Stimulated activated CD4-positive, alpha-beta T cell treated with anti-CD3 and anti-CD28 coated beads, TNF-alpha, amount 100 ng/mL, for 48 hours (primary cell): ENCODE results near the gene DDX47.
"Not testable (repeated sequence)": the region's sequence is repeated elsewhere in the genome, so short reads cannot be mapped to it uniquely, and the experiment has no call there.

Experiments used
- DNase-seq, 3 donors: peaks; one replicate each; pipeline ENCODE4 v3.0.0-alpha.2; 2020; ENCODE audit warnings: low read depth in 3 of 3

DDX47 gene

DNA sequence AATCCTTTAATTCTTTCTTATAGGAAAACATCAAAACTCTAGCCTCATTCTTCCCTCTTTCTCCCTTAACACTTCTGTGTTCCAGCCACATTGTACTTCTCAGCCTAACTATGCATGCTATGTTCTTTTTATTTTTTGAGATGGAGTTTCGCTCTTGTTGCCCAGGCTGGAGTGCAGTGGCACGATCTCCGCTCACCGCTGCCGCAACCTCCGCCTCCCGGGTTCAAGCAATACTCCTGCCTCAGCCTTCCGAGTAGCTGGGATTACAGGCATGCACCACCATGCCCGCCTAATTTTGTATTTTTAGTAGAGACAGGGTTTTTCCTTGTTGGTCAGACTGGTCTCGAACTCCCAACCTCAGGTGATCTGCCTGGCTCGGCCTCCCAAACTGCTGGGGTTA lies 7.2 kb downstream of the DDX47 start:
- DNase-seq, result not testable (repeated sequence)

DNA sequence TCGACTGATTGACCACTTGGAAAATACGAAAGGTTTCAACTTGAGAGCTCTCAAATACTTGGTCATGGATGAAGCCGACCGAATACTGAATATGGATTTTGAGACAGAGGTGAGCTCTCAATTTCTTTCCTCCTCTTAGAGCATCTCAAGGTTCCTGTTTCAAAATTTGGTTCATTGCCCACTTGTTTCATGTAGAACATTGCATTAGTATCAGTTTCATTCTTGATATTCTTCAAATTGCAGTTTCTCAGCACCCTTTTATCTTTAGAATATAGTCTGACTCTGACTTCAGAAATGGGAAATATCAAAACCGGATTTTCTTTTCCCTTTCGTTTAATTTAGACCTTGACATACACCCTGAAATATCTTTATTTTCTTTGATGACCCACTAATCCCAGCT lies 8.8 kb downstream of the DDX47 start:
- DNase-seq, result no peak

DNA sequence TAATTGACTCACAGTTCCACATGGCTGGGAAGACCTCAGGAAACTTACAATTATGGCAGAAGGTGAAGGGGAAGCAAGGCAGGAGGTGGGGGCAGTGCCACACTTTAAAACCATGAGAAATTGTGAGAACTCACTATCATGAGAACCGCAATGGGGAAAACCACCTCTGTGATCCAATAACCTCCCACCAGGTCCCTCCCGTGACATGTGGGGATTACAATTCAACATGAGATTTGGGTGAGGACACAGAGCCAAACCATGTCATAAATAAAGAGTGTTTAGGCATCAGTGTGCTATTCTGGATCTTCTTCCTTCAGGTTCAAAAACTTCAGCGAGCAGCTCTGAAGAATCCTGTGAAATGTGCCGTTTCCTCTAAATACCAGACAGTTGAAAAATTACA lies 9.7 kb downstream of the DDX47 start:
- DNase-seq, result no peak

DNA sequence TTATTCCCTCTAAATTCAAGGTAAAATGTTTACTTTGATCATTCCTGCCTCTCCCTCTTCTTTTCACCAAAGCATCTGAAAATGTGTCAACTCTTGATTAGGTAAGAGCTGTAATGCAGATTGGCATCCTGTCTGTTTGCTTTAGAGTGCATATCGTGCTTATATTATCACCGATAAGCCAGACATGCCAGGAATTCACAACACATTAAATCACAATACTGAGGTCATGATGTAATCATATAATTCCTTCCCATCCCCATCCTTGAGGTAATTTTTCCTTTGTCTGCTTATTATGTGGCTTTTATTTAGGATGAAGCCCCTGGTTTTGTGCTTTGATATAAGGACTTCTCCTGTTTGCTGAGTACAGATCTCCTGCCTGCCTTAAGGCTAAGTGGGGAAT lies 10.2 kb downstream of the DDX47 start:
- no peak for DNase-seq

DNA sequence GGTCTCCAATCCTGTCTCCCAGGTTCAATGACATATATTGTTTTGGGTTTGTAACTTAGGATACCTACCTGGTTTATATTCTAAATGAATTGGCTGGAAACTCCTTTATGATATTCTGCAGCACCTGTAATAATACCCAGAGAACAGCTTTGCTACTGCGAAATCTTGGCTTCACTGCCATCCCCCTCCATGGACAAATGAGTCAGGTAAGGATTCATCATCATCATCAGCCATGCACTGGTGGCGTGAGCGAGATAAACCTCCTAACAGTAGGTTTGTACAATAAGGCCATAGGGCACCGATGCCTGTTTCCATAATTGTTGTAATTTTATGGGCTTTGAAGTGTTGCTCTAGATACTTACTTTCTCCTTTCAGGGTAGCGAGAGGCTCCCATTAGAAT lies 10.7 kb downstream of the DDX47 start:
- no peak for DNase-seq

DNA sequence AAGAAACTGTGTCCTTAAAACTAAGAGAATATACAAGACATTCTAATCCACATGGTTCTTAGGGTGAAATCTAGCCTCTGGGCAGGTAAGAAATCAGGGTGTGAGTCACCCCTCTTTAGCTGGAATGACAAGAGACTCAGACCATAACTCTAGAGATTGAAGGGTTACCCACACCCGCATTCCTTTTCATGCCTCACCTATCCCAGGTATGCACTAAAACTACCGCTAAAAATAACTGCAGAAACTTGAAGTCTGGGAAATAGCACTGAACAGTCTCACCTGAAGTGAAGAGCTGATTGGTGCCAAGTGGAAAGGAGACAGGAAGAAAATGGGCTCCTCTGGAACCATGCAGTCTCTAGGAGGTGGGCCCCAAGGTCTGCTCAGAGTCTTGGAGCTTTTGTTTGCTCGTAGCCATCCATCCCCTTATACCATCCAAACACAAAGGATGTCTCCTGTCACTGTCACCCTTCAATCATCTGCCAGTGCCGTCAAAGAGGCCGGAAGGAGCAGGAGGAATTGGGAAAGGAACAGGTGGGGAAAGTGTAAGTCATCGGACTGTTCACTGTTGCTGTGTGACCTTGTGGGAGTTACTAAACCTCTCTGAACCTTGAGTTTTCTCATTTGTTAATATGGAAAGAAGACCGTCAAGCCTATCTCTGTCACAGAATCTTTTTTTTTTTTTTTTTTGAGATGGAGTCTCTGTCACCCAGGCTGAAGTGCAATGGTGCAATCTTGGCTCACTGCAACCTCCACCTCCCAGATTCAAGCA lies 22.4 kb downstream of the DDX47 start:
- no peak for DNase-seq

DNA sequence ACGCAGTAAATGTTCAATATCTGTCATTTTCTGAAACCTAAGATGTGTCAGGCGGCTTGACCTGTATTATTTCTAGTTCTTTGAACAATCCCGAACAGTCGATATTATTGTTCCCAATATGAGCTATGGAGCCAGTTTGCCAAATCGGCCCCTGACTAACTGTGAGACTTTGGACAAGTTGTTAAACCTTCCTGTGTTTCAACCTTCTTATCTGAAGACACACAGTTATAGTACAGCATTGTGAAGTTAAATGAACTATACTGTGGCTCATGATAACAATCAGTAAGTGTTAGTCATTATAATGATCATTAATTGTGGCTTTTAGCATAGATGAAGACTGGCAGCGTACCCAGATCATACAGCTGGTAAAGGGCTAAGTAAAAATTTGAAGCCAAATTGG lies 23.4 kb downstream of the DDX47 start:
- no peak for DNase-seq

DNA sequence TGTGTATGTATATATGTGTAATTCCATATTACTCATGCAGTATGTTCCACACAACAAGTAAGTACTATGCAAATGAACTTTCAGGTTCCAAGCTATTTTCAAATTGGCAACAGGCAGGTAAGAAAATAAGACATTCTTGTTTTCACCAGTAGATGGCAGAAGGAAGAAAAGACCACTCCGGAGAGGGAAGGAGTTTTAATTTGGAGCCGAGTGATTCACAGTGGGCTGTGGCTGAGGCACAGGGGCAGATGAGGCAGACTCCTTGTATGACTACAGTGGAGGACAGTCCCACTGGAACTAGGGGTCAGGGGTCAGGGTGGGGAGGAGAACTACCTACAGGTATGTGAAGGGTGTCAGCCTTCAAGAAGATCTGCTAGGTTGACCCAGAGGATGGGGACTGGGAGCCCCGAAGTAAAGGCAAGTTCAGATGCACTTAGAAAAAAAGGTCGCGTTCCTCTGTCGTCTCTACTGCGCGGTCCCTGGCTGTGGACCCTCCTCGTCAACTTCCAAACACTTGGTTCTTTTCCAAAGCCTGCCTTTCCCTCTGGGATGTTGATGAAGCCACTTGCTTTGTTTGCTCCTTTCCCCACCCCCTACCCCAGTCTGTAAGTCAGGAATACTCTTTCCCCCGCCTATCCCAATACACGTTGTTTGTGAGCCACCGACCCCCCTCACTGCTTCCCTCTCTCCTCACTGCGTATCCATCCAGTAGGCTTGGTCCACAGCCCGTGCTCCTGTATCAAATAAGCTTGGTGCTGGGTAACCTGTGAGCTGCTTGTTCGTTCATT lies 24.1 kb downstream of the DDX47 start:
- peak; percentile 18 to 53 (median 41) for DNase-seq

DNA sequence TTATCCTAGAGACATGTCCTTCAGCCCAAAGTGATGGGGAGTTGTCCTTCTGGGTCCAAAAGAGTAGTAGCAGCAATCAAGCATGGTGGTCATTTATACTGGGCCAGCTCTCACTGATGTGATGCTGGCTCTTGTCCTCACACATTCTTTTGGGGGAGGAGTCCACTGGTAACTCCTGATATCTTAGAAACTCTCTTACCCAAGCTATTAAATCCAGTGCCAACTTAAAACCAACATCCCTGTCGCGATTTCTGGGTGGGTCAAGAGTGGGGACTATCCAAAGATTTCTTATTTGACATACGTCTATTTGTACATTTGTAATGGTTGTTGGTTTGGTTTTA lies 24.6 kb downstream of the DDX47 start:
- no peak for DNase-seq

DNA sequence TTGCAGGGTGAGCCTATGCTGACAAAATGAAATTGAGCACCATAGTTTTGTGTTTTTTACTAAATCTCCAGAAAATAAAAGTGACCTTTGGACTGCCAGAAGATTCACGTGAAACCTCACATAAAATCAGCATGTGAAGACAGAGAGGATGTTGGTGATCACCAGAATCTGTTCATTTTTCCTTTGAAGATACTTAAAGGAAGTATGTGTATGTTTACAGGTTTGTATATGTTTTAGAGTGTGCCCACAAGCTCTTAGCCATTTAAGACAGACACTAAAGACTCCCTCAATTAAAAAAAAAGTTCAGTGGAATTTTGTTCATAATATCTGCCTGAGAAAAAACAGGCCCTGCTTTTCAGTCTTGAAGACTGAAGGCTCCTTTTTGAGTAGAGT lies 25.9 kb downstream of the DDX47 start:
- DNase-seq, result no peak

DNA sequence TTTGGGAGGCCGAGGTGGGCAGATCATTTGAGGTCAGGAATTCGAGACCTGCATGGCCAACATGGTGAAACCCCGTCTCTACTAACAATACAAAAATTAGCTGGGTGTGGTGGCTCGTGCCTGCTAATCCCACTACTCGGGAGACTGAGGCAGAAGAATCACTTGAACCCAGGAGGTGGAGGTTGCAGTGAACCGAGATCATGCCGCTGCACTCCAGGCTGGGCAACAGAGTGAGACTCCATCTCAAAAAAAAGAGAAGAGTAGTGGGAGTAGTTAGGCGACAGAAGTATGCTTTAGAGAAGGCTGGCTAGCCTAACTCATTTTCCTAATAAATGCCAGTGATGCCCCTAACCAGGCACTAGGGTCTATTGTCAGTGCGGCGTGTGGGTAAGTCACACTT lies 26.3 kb downstream of the DDX47 start:
- DNase-seq, result not testable (repeated sequence)

DNA sequence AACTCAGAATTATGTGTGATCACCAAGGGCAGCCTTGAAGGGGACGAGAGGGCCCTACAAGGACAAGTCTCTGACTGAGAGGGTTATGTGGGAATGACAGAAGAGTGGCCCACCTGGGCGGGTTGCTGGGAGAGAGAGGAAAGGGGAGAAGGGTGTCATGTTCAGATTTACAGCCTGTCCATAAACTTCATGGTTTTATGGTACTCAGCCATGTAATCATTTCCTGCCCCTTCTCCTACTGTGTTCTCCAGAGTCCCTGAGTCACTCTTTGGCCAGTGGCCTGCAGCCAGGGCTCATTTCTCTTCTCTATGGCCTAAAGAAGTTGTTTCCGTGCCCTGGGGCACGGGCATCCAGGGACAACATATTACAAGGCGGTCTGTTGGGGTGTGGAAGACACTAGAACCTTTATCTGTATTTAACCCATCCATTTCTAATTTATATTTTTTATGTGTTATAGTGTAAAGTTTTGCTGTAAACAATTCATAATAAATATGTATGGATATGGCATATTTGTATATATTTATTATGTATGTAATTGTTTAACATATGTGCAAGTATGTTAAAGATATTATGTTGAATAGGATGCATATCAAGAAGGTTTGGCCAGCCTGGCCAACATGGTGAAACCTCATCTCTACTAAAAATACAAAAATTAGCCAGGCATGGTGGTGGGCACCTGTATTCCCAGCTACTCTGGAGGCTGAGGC lies 26.9 kb downstream of the DDX47 start:
- no peak for DNase-seq

DNA sequence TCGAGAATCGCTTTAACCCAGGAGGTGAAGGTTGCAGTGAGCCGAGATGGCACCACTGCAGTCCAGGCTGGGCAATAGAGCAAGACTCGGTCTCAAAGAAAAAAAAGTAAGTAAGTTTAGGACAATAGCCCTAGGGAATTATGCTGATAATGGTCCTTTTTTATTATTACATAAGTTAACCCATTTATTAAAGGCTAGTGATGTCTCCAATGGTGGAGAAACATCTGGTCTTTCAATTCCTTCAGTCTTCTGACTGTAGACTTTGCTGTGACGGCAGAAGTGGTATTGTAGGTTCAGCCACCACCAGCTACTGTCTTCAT lies 27.4 kb downstream of the DDX47 start:
- no peak for DNase-seq

DNA sequence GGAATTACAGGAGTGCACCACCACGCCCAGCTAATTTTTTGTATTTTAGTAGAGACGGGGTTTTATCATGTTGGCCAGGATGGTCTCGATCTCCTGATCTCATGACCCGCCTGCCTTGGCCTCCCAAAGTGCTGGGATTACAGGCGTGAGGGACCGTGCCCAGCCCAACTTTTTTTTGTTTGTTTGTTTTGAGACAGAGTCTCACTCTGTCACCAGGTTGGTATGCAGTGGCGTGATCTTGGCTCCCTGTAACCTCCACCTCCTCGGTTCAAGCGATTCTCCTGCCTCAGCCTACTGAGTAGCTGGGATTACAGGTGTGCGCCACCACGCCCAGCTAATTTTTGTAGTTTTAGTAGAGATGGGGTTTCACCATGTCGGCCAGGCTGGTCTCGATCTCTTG lies 28.3 kb downstream of the DDX47 start:
- DNase-seq, result not testable (repeated sequence)

DNA sequence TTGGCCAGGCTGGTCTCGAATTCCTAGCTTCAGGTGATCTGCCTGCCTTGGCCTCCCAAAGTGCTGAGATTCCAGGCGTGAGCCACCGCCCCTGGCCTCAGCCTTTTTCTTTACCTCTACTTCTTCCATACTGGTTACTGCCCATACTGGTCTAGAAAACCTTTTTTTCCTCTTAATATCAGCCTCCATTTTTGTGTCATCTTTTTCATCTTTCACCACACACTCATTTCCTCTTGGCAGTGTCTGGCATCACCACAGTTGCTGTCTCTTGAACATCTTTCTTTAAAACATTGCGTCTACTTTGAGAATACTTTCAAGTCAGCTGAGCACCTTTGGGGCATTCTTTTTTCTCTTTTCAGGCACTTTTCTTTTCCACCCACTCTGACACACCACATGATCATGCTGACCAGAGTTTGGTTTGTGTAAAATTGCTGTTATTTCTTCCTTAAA lies 32.7 kb downstream of the DDX47 start:
- no peak for DNase-seq

DNA sequence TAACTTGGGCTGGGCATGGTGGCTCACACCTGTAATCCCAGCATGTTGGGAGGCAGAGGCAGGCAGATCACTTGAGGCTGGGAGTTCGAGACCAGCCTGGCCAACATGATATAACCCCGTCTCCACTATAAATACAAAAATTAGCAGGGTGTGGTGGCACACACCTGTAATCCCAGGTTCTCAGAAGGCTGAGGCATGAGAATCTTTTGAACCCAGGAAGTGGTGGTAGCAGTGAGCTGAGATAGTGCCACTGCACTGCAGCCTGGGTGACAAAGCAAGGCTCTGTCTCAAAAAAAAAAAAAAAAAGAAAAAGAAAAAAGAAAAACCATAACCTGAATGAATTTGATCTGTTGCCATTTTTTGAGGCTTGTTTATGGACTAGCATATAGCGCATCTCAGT lies 33.6 kb downstream of the DDX47 start:
- DNase-seq, result not testable (repeated sequence)

DNA sequence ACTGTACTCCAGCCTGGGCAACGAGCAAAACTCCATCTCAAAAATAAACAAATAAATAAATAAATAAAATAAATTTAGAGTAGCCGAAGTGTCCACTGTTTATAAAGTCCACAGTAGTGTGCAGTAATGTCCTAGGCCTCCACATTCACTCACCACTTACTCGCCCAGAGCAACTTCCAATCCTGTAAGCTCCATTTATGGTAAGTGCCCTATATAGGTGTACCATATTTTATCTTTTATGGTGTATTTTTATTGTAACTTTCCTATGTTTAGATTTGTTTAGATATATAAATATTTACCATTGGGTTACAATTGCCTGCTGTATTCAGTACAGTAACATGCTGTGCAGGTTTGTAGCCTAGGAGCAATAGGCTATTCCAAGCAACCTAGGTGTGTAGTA lies 40.3 kb downstream of the DDX47 start:
- no peak for DNase-seq

DNA sequence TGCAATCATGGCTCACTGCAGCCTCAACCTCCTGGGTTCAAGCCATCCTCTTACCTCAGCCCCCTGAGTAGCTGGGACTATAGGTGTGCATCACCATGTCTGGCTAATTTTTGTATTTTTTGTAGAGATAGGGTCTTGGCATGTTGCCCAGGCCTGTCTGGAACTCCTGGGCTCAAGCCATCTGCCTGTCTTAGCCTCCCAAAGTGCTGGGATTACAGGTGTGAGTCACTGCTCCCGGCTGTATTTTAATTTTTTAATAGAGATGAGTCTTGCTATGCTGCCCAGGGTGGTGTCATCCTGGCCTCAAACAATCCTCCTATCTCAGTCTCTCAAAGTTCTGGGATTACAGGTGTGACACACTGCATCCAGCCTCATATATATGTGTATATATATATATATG lies 46.5 kb downstream of the DDX47 start:
- no peak for DNase-seq

DNA sequence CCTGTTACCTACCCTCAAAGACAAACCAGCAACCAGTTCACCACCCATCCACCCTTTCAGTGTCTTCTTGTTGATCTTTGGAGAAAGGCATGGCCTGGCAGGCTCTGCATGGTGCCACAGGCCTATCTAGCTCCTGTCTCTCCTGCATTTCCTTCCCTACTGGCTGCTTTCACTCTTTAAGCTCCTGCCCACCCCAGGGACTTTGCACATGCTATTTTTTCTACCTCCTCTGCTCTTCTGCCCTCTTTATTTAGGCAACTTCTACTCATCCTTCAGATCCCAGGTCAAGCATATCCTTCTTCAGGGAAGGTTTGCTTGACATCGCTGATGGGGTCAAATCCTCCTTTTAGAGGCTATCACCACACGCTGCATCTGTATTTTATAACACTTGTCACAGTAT lies 51.1 kb downstream of the DDX47 start:
- DNase-seq, result no peak

DNA sequence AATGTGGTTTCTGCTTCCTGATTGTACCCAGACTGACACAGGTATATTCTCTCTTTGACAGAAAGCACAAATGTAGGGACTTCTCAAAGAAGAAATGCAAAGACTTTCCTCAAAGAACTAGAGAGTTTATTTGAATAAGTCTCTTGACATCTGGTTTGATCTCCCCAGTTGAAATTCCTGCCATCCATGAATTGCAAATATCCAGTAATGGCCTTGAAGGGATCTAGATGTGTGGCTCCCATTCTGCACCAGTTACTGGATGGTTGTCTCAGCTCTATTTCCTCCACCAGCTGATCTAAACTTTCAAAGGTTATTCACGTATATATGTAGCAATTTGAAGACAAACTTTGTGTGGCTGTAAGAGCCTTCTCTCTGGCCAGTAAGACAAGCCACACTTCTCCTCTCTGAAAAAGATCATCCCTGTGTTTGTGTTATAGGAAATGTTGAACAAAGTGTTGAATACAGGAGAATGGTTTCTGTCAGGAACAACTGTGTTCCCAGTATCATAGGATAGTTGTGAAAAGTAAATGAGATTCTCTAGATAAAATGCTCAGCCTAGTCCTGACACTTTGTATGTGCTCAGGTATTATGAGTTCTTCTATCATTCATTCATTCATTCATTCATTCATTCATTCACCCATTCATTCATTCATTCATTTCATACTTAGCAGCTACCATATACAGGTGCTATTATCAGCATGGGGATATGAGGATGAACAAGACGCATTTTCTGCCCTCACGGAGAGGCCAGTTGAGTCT lies 55.5 kb downstream of the DDX47 start:
- no peak for DNase-seq

DNA sequence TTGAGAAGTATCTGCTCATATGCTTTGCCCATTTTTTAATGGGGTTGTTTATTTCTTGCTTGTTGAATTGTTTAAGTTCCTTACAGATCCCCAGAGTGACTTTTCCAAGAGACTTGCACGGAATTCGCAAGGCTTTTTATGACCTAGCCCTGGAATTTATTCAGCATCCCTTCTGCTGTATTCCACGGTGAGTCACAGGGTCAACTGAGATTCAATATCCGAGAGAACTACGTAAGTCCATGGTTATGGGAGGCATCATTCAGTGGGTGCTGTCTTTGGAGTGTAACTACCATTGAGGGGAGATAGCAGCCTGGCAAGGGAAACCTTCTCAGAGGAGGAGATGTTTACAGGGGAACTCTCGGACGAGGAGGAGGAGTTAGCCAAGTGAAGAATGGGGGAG lies 57.3 kb downstream of the DDX47 start:
- DNase-seq, result no peak

DNA sequence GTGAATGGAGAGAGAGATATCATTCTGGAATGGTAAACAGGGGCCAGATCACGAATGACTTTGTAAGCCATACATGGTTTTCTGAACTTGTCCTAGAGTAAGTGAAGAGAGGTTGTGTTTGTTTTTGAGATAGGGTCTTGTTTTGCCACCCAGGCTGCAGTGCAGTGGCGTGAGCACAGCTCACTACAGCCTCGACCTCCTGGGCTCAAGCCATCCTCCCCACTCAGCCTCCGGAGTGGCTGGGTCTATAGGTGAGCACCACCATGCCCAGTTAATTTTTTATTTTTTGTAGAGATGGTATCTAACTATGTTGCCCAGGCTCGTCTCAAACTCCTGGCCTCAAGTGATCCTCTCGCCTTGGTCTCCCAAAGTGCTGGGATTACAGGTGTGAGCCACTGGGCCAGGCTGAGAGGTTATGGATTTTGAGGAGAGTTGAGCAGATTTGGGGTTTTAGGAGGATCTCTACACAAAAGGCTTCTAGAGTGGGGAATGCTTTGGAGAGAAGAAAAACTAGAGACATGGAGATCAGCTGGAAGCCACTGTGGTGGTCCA lies 58.5 kb downstream of the DDX47 start:
- no peak for DNase-seq
